T follicular helper cell (primary cell): Measurements from ENCODE around the gene HRH2.
"Not testable (repeated sequence)": the region's sequence is repeated elsewhere in the genome, so short reads cannot be mapped to it uniquely, and the experiment has no call there.

Experiments used
- DNase-seq: peaks from one replicate; pipeline ENCODE4 v3.0.0-alpha.2; 2020; ENCODE audit warnings: low read depth

Gene HRH2

DNA sequence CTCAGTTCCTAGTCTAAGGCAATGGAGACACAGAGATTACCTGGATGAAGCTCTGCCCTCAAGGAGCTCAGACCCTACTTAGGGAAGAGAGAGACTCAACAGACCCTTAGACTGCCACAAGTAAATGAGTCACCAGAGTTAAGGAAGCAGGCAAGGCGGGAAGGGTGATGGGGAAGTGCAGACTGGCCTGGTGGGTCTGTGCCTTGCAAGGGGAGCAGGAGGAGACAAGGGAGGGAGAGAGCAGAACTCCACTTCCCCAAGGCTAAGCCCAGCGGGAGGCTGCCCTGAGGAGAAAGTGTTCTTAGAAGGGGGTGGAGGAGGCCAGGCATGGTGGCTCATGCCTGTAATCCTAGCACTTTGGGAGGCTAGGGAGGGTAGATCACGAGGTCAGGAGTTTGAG is 83.7 kb downstream of the HRH2 start:
- DNase-seq = no peak

GRCh38 chr5:175742290-175742994 is 84.6 kb downstream of the HRH2 start:
- no peak for DNase-seq

GRCh38 chr5:175743676-175744210 is 85.9 kb downstream of the HRH2 start:
- DNase-seq = no peak

DNA sequence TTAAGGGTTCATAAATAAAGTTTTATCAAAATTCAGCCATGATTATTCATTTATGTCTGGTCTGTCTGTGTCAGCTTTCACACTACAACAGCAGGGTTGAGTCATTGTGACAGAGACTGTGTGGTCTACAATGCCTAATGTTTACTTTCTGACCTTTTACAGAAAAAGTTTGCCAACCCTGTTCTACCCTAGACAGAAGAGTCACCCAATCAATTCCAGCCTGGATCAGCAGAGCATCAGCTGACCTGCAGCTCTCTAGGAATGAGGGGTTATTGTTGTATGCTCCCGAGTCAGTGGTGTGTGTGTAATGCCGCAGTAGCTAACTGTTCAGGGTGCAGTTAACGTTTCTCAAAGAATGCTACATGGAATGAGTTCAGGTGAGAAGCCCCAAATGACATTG is 87.3 kb downstream of the HRH2 start:
- DNase-seq = no peak

DNA sequence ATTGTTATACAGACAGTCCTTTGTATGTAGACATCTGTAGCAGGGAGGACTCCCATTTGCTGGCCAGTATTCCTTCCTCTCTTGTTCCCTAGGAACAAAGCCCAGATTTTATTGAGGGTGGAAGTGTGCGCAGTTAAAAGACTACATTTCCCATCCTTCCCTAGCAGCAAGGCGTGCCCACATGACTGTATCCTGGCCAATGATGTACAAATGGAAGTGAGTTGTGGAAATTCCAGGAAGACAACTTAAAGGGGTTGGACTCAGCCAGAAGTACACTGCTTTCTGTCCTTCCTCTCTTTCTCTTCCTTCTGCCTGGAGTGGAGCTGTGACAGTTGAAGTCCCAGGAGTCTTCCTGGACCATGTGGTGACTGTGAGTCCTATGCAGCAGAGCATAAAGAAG is 89.0 kb downstream of the HRH2 start:
- DNase-seq = no peak

DNA sequence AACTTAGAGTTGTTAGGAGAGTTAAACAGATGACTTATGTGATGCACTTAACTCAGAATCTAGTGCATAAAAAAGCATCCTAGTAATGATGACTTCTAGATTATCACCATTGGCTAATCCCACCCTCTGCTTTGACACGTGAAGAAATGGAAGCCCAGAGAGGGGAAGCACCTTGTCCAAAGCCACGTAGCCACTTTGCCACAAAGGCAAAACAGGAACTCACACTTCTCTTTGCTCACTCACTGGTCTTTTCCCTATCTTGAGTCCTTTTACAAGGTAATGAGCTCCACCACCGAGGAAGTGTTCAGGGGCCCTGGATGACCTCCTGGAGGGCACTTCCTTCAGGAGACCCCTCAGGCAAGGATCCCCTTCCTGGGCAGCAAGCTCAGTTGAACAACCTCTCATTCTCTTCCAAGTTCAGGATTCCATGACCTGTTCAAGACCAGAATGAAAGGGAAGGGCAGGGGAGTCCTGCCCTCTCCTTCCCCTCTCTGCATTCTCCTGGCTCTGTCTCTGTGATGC is 89.7 kb downstream of the HRH2 start:
- no peak for DNase-seq

- DNase-seq = no peak
Measured at GRCh38 chr5:175748650-175749049, 90.8 kb downstream of the HRH2 start.

- DNase-seq = no peak
Measured at GRCh38 chr5:175749591-175749990, 91.7 kb downstream of the HRH2 start.

DNA sequence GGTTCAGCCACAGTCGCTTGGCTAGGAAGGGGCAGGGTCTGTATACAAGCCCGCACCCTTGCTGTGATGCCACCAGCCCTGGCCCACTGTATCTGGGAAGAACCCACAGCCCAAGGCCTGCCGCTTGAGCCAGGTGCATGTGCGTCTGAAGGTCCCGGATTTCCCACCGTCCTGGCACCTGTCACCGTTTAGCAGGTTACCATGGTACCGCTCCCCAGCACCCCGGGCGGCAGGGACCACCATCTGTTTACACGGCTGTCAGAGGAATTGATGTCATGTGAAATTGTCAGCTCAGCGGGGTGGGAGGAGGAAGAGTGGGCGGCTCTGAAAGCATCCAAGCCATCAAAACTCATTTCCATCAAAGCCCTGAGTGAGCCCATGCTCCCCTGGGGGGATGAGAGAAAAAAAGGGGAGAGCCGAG is 92.7 kb downstream of the HRH2 start:
- DNase-seq = no peak

GRCh38 chr5:175751369-175751768 is 93.5 kb downstream of the HRH2 start:
- no peak for DNase-seq

GRCh38 chr5:175752826-175753535 is 95.1 kb downstream of the HRH2 start:
- no peak for DNase-seq

DNA sequence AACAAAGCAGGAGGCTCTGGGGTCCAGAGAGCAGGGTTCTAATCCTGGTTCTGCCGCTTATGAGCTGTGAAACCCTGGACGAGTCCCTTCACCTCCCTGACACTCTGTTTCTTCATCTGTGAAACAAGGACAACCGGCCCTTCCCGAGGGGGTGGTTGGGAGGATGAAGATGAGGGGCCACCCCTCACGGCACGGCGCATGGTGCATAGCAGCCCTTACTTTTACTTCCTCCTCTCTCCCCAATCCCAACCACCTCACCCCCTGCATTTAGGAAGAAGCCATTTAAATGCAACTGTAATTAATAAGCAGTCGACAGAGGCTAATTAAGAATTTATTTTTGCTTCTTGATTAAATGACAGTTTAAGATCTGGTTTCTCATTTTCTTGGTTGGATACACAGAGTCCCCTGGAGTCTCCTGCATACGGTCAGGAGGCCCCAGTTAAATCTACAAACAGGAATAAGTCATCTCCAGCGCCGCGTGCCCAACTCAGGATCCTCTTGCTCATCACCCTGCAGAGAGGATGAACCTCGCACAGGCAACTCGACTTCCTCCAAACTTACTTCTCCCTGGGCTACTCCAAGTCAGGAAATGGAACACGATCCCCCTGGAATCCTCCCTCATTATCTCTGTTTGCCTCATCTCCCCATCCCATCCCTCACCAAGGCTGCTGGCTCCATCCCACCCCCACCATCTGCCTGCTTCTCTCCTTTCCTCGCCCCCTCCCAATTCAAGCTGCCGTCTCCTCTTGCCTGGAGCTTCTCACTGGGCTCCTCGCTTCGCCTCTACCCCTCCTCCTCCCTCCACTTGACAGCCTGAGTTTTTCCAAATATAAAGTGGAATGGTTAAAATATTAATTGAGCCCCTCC is 95.9 kb downstream of the HRH2 start:
- DNase-seq = no peak

- not testable (repeated sequence) for DNase-seq
Measured at GRCh38 chr5:175759991-175760390, 102.1 kb downstream of the HRH2 start.
